ENCODE measurements around the gene EIF2S2.

The EIF2S2 gene

GRCh38 chr20:34079818-34080217 is 32.2 kb downstream of the EIF2S2 start:
- H3K79me2 ChIP-seq (ENCODE audit: insufficient read depth, low read depth), result no peaks in the 10 kb centered on the region; the same call in 1 of the 2 replicates
- no peaks in the 10 kb centered on the region for H4K20me1 ChIP-seq (ENCODE audit: insufficient read depth)
- H3K4me3 ChIP-seq (IDR thresholded peaks at IDR 0.05; ENCODE audit: insufficient read depth, low read depth, low read length), result no peak overlapping the region
- no peak overlapping the region for H2AFZ ChIP-seq (ENCODE audit: low read depth)
- no peak overlapping the region for H3K9ac ChIP-seq
- H3K27ac ChIP-seq, result no peak overlapping the region
- H3K27me3 ChIP-seq (ENCODE audit: insufficient read depth, low read depth), result no peaks in the 10 kb centered on the region
- peaks cover 47% of the 10 kb centered on the region for H3K4me1 ChIP-seq (ENCODE audit: low read depth, poor library complexity, severe bottlenecking)
- TF ChIP-seq, protein P1, sequence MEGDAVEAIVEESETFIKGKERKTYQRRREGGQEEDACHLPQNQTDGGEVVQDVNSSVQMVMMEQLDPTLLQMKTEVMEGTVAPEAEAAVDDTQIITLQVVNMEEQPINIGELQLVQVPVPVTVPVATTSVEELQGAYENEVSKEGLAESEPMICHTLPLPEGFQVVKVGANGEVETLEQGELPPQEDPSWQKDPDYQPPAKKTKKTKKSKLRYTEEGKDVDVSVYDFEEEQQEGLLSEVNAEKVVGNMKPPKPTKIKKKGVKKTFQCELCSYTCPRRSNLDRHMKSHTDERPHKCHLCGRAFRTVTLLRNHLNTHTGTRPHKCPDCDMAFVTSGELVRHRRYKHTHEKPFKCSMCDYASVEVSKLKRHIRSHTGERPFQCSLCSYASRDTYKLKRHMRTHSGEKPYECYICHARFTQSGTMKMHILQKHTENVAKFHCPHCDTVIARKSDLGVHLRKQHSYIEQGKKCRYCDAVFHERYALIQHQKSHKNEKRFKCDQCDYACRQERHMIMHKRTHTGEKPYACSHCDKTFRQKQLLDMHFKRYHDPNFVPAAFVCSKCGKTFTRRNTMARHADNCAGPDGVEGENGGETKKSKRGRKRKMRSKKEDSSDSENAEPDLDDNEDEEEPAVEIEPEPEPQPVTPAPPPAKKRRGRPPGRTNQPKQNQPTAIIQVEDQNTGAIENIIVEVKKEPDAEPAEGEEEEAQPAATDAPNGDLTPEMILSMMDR (conservative IDR thresholded peaks at IDR 0.05; ENCODE audit: low read depth, low read length), result no peak
- peaks cover 8% of the 10 kb centered on the region; the same call in 1 of the 2 replicates for H3K36me3 ChIP-seq (ENCODE audit: insufficient read depth)
- no peak overlapping the region for H3K4me2 ChIP-seq

DNA sequence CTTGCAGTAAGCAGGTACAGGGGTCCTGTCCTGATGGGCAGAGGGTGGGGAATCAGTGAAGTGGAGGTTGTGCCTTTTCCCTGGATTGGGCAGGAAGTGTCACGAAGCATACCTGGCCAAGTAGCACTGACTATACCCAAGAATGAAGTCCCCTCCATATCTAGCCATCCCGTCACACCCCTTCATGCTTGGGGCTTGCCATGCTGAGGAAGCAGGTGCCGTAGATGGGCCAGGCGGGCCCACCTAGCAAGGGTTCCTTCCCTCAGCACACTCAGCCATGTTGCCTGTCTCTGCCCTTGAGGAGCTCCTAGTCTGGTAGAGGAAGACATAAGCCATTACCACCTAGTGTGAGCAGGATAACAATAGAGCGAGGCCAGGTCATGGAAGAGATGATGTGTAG is 33.5 kb downstream of the EIF2S2 start:
- Histone ChIP-seq H4K20me1 (ENCODE audit: insufficient read depth) (no peaks in the 10 kb centered on the region), H3K36me3 (ENCODE audit: insufficient read depth) (peaks cover 8% of the 10 kb centered on the region; the same call in 1 of the 2 replicates)

GRCh38 chr20:34076952-34077351 is 35.1 kb downstream of the EIF2S2 start:
- TF ChIP-seq, protein P1 (conservative IDR thresholded peaks at IDR 0.05; ENCODE audit: low read depth, low read length), result no peak

More for the DNA sequence above, 33.5 kb downstream of the EIF2S2 start:
- no peaks in the 10 kb centered on the region; the same call in 1 of the 2 replicates for H3K79me2 ChIP-seq (ENCODE audit: insufficient read depth, low read depth)
- H3K27ac ChIP-seq, result no peak overlapping the region
- H3K27me3 ChIP-seq (ENCODE audit: insufficient read depth, low read depth), result no peaks in the 10 kb centered on the region
- no peak overlapping the region for H3K4me3 ChIP-seq (IDR thresholded peaks at IDR 0.05; ENCODE audit: insufficient read depth, low read depth, low read length)
- H3K9ac ChIP-seq, result no peak overlapping the region
- H2AFZ ChIP-seq (ENCODE audit: low read depth), result no peak overlapping the region
- TF ChIP-seq, protein P1 (conservative IDR thresholded peaks at IDR 0.05; ENCODE audit: low read depth, low read length), result no peak
- no peak overlapping the region for H3K4me2 ChIP-seq
- peaks cover 36% of the 10 kb centered on the region for H3K4me1 ChIP-seq (ENCODE audit: low read depth, poor library complexity, severe bottlenecking)

DNA sequence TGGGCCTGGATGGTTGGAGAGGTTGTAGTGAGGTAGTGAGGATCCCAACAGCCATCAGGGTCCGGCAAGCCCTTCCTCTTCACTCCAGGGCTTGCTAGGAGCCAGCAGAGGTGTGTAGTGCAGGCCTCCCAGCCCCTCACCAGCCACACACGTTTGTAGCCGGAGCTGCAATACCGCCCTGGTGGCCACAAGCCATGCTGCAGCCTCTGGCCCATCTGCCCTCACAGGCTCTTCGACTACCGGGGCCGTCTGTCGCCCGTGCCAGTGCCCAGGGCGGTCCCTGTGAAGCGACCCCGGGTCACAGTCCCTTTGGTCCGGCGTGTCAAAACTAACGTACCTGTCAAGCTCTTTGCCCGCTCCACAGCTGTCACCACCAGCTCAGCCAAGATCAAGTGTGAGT is 36.4 kb downstream of the EIF2S2 start:
- H3K9ac ChIP-seq, result no peak overlapping the region
- no peak overlapping the region for H2AFZ ChIP-seq (ENCODE audit: low read depth)
- peaks cover 28% of the 10 kb centered on the region for H3K79me2 ChIP-seq (ENCODE audit: insufficient read depth, low read depth)
- TF ChIP-seq, protein P1 (conservative IDR thresholded peaks at IDR 0.05; ENCODE audit: low read depth, low read length), result no peak
- H3K27me3 ChIP-seq (ENCODE audit: insufficient read depth, low read depth), result no peaks in the 10 kb centered on the region
- H3K4me2 ChIP-seq, result no peak overlapping the region
- H3K4me3 ChIP-seq (IDR thresholded peaks at IDR 0.05; ENCODE audit: insufficient read depth, low read depth, low read length), result no peak overlapping the region
- no peak overlapping the region for H3K27ac ChIP-seq
- peaks cover 14% of the 10 kb centered on the region for H3K4me1 ChIP-seq (ENCODE audit: low read depth, poor library complexity, severe bottlenecking)
- peaks cover 8% of the 10 kb centered on the region; the same call in 1 of the 2 replicates for H3K36me3 ChIP-seq (ENCODE audit: insufficient read depth)
- H4K20me1 ChIP-seq (ENCODE audit: insufficient read depth), result peaks cover 6% of the 10 kb centered on the region

More at GRCh38 chr20:34076952-34077351, 35.1 kb downstream of the EIF2S2 start:
- H3K4me1 ChIP-seq (ENCODE audit: low read depth, poor library complexity, severe bottlenecking), result peaks cover 20% of the 10 kb centered on the region
- no peak overlapping the region for H3K4me2 ChIP-seq
- no peak overlapping the region for H3K9ac ChIP-seq
- H3K27ac ChIP-seq, result no peak overlapping the region
- H2AFZ ChIP-seq (ENCODE audit: low read depth), result no peak overlapping the region
- H4K20me1 ChIP-seq (ENCODE audit: insufficient read depth), result peaks cover 6% of the 10 kb centered on the region; the same call in 1 of the 2 replicates
- no peaks in the 10 kb centered on the region for H3K27me3 ChIP-seq (ENCODE audit: insufficient read depth, low read depth)
- peaks cover 8% of the 10 kb centered on the region; the same call in 1 of the 2 replicates for H3K36me3 ChIP-seq (ENCODE audit: insufficient read depth)
- H3K4me3 ChIP-seq (IDR thresholded peaks at IDR 0.05; ENCODE audit: insufficient read depth, low read depth, low read length), result no peak overlapping the region
- H3K79me2 ChIP-seq (ENCODE audit: insufficient read depth, low read depth), result peaks cover 14% of the 10 kb centered on the region

Measured in KMS-11 (cell line).